Right forelimb (tissue), 1 donor: ENCODE data around the gene GTF2IRD1.
"Not testable (repeated sequence)": the region's sequence is repeated elsewhere in the genome, so short reads cannot be mapped to it uniquely, and the experiment has no call there.

Experiments
- DNase-seq: peaks from one replicate; pipeline ENCODE4 v3.0.0-alpha.2; 2018

Gene GTF2IRD1

GRCh38 chr7:74495112-74496086 lies 41.7 kb downstream of the GTF2IRD1 start:
- DNase-seq = no peak

- DNase-seq = no peak
Observed at GRCh38 chr7:74496272-74496671, 42.6 kb downstream of the GTF2IRD1 start.

- not testable (repeated sequence) for DNase-seq
Observed at GRCh38 chr7:74496773-74497172, 43.1 kb downstream of the GTF2IRD1 start.

GRCh38 chr7:74498354-74498753 lies 44.6 kb downstream of the GTF2IRD1 start:
- DNase-seq = no peak

GRCh38 chr7:74498996-74499834 lies 45.5 kb downstream of the GTF2IRD1 start:
- DNase-seq = no peak

- no peak for DNase-seq
Observed at GRCh38 chr7:74499835-74500388, 46.2 kb downstream of the GTF2IRD1 start.

GRCh38 chr7:74501298-74501697 lies 47.6 kb downstream of the GTF2IRD1 start:
- DNase-seq = no peak

GRCh38 chr7:74502216-74502891 lies 48.6 kb downstream of the GTF2IRD1 start:
- no peak for DNase-seq

- DNase-seq = no peak
Observed at GRCh38 chr7:74503061-74503460, 49.4 kb downstream of the GTF2IRD1 start.

- no peak for DNase-seq
Observed at GRCh38 chr7:74503943-74504342, 50.2 kb downstream of the GTF2IRD1 start.

GRCh38 chr7:74505471-74506324 lies 52.0 kb downstream of the GTF2IRD1 start:
- DNase-seq = no peak

- no peak for DNase-seq
Observed at GRCh38 chr7:74506325-74506724, 52.6 kb downstream of the GTF2IRD1 start.

GRCh38 chr7:74507538-74508319 lies 54.0 kb downstream of the GTF2IRD1 start:
- DNase-seq = no peak

- not testable (repeated sequence) for DNase-seq
Observed at GRCh38 chr7:74509453-74509852, 55.7 kb downstream of the GTF2IRD1 start.

GRCh38 chr7:74511345-74511744 lies 57.6 kb downstream of the GTF2IRD1 start:
- DNase-seq = no peak

- no peak for DNase-seq
Observed at GRCh38 chr7:74512762-74513161, 59.1 kb downstream of the GTF2IRD1 start.

- no peak for DNase-seq
Observed at GRCh38 chr7:74514131-74514591, 60.5 kb downstream of the GTF2IRD1 start.

GRCh38 chr7:74515276-74515675 lies 61.6 kb downstream of the GTF2IRD1 start:
- DNase-seq = no peak

- no peak for DNase-seq
Observed at GRCh38 chr7:74516214-74516613, 62.5 kb downstream of the GTF2IRD1 start.

GRCh38 chr7:74518041-74518440 lies 64.3 kb downstream of the GTF2IRD1 start:
- DNase-seq = no peak

GRCh38 chr7:74518654-74519053 lies 64.9 kb downstream of the GTF2IRD1 start:
- no peak for DNase-seq
